Endothelial cell of umbilical vein (primary cell): ENCODE data around the gene SESTD1. TPM values are rescaled to one million over a fixed set of nuclear protein-coding genes. Genes with fewer than 3 reads are reported as not detected.

Experiments
- BruUV-seq: library from RNA; stranded (reverse); fragments of 400-500 nt; replicated peaks from 2 replicates; lab custom pipeline; 2021; lab: Mats Ljungman, UMichigan
- CTCF ChIA-PET: fragments of 300-600, 350-600 bp; sonication (Branson Sonifier 250); formaldehyde crosslinking; loops from one replicate; lab custom pipeline; 2021; ENCODE audit warnings: antibody characterized with exemption, inconsistent platforms; lab: Charles Lee
- POLR2A ChIA-PET: fragments of 300-600, 350-600 bp; sonication (Branson Sonifier 250); formaldehyde crosslinking; loops from one replicate; lab custom pipeline; 2021; ENCODE audit warnings: antibody characterized with exemption, inconsistent platforms; lab: Charles Lee
- DNase-seq: peaks from one replicate; pipeline ENCODE4 v3.0.0-alpha.2; 2011; ENCODE audit warnings: low read depth, low spot score
- FAIRE-seq: peaks from 2 replicates; lab custom pipeline; 2011; peaks lifted over from hg19 to GRCh38; lab: Jason Lieb, UNC
- H2AFZ ChIP-seq: 2 replicates; pipeline ENCODE4 v1.6.0; 2012; ENCODE audit warnings: low read depth, low read length, control low read depth, inconsistent platforms
- H3K27ac ChIP-seq: 2 replicates; pipeline ENCODE4 v1.5.1; 2011; ENCODE audit warnings: low read depth, mild to moderate bottlenecking, control low read depth, low read length, moderate library complexity; ENCODE audit not compliant: insufficient read depth
- H3K27me3 ChIP-seq, 2 experiments: 2 replicates each; pipeline versions ENCODE4 v1.6.0 to v1.6.1; 2011; ENCODE audit warnings: low read length in 2 of 2, mixed read lengths in 1 of 2; ENCODE audit not compliant: control insufficient read depth in 2 of 2, insufficient read depth in 2 of 2
- H3K36me3 ChIP-seq, 2 experiments: 2 replicates in 1 of 2; 3 replicates in 1 of 2; pipeline ENCODE4 v1.5.1; 2011; ENCODE audit warnings: low read length in 2 of 2, mild to moderate bottlenecking in 1 of 2, moderate library complexity in 1 of 2; ENCODE audit not compliant: control insufficient read depth in 2 of 2, insufficient read depth in 2 of 2; ENCODE audit errors: extremely low read depth in 1 of 2
- H3K4me1 ChIP-seq: 3 replicates; pipeline ENCODE4 v1.5.1; 2011; ENCODE audit warnings: mild to moderate bottlenecking, low read length; ENCODE audit not compliant: control insufficient read depth, insufficient read depth; ENCODE audit errors: extremely low read depth
- H3K4me2 ChIP-seq: 2 replicates; pipeline ENCODE4 v1.6.1; 2011; ENCODE audit warnings: low read length, control low read depth, mixed read lengths; ENCODE audit not compliant: insufficient read depth
- H3K4me3 ChIP-seq, 3 experiments: fragments of 200-600 bp in 1 of 3; sonication (generic), shearing (Covaris generic) in 1 of 3; replicated peaks in 1 of 3; 2 replicates each; pipeline ENCODE4 v1.5.1; 2011 to 2016; ENCODE audit warnings: control low read depth in 3 of 3, low read length in 3 of 3, mild to moderate bottlenecking in 2 of 3, inconsistent platforms in 1 of 3, low read depth in 1 of 3, moderate library complexity in 1 of 3; ENCODE audit not compliant: insufficient read depth in 1 of 3
- H3K79me2 ChIP-seq: 2 replicates; pipeline ENCODE4 v1.6.0; 2012; ENCODE audit warnings: low read length, inconsistent platforms; ENCODE audit not compliant: control insufficient read depth, insufficient read depth
- H3K9ac ChIP-seq: replicated peaks from 2 replicates; pipeline ENCODE3; 2011; ENCODE audit warnings: low read length, control low read depth; ENCODE audit not compliant: insufficient read depth; ENCODE audit errors: extremely low read depth
- H3K9me1 ChIP-seq: replicated peaks from 3 replicates; pipeline ENCODE4 v1.6.0; 2011; ENCODE audit warnings: mild to moderate bottlenecking, low read length; ENCODE audit not compliant: control insufficient read depth, insufficient read depth; ENCODE audit errors: extremely low read depth
- H3K9me3 ChIP-seq: replicated peaks from 2 replicates; pipeline ENCODE4 v1.5.1; 2012; ENCODE audit warnings: low read length, inconsistent platforms; ENCODE audit not compliant: control insufficient read depth, insufficient read depth
- H4K20me1 ChIP-seq: replicated peaks from 2 replicates; pipeline ENCODE3; 2011; ENCODE audit warnings: mild to moderate bottlenecking, low read length; ENCODE audit not compliant: control insufficient read depth, insufficient read depth; ENCODE audit errors: extremely low read depth
- EZH2 ChIP-seq: IDR thresholded peaks from 2 replicates; pipeline ENCODE4 v1.6.1; 2012; ENCODE audit warnings: borderline replicate concordance, low read depth, mild to moderate bottlenecking, moderate library complexity, low read length, inconsistent platforms; ENCODE audit not compliant: severe bottlenecking
- FOS ChIP-seq: IDR thresholded peaks from 2 replicates; pipeline ENCODE4 v1.6.1; 2011; ENCODE audit warnings: mild to moderate bottlenecking, low read length, moderate library complexity, borderline replicate concordance; ENCODE audit not compliant: insufficient read depth
- GATA2 ChIP-seq: IDR thresholded peaks from 2 replicates; pipeline ENCODE4 v1.7.0; 2011; ENCODE audit warnings: low read depth, mild to moderate bottlenecking, moderate library complexity, mixed read lengths, low read length; ENCODE audit not compliant: insufficient read length, insufficient read depth
- JUN ChIP-seq: IDR thresholded peaks from 2 replicates; pipeline ENCODE4 v1.6.1; 2011; ENCODE audit warnings: borderline replicate concordance, low read depth; ENCODE audit not compliant: insufficient read length, insufficient read depth
- MYC ChIP-seq: IDR thresholded peaks from one replicate; pipeline ENCODE4 v1.6.1; 2011; ENCODE audit warnings: mild to moderate bottlenecking, low read depth, low read length
- POLR2A ChIP-seq: IDR thresholded peaks from 2 replicates; pipeline ENCODE4 v1.6.1; 2012; ENCODE audit warnings: low read depth, mild to moderate bottlenecking, control low read depth, low read length
- POLR2AphosphoS5 ChIP-seq: IDR thresholded peaks from 2 replicates; pipeline ENCODE4 v1.6.1; 2012; ENCODE audit warnings: low read depth, mild to moderate bottlenecking, control low read depth, low read length, moderate library complexity; ENCODE audit not compliant: insufficient read depth
- dilution Hi-C: fragments of 300-500 bp; cut with MboI; formaldehyde crosslinking; loops from one replicate; pipeline ENCODE4 v1.15.0; 2019; ENCODE audit warnings: low sequenced_read_pairs; ENCODE audit not compliant: extremely low pct_ligation_motif_present
- intact Hi-C: fragments of 100-400 bp; cut with micrococcal nuclease; formaldehyde crosslinking; loops from one replicate; pipeline ENCODE4 v1.10.0; 2022
- polyA plus RNA-seq, 4 experiments: library from polyadenylated mRNA; depleted of rRNA in 3 of 4; stranded (reverse) in 3 of 4; unstranded in 1 of 4; fragments of >200 nt; gene quantifications; 2 replicates each; pipeline versions ENCODE4 v1.2.1 to v1.2.3, GENCODE V29; 2011 to 2012; ENCODE audit warnings: missing spikeins in 1 of 4
- total RNA-seq: library from RNA; stranded (reverse); gene quantifications from 2 replicates; pipeline ENCODE4 v1.2.3, GENCODE V29; 2021
- TF ChIP-seq, protein P1 (sequence below): IDR thresholded peaks from 2 replicates; pipeline ENCODE4 v1.6.1; 2011; ENCODE audit not compliant: insufficient read depth, insufficient read length
- TF ChIP-seq, protein P2 (sequence below), 2 donors: IDR thresholded peaks; 1 replicate in 1 of 2; 2 replicates in 1 of 2; pipeline ENCODE4 v1.5.1; 2011; ENCODE audit warnings: low read length in 2 of 2, mild to moderate bottlenecking in 2 of 2, moderate library complexity in 2 of 2, control low read depth in 1 of 2, inconsistent platforms in 1 of 2, low read depth in 1 of 2; ENCODE audit not compliant: insufficient read depth in 1 of 2; ENCODE audit errors: extremely low read depth in 1 of 2

The SESTD1 gene
- total and polyA plus RNA-seq, 2 donors (not counting 3 experiments of a cell fraction or from before 2014, with no cell fraction given), result 9.8 to 72.4 TPM

DNA sequence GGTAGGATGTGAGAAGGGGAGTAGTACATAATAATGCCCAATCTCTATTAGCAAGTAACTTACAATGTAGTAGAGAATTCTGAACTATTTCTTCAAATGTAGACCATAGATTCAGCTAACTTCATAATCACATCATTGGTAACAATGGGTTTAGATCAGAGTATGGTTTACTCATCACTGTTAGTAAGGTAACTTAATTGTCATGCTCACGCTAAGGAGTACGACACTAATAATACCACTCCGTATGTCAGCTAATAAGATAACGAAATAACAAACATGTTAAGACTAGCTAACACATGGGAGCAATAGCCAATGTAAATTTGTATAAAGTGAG is 158.3 kb downstream of the SESTD1 start:
- H3K4me2 ChIP-seq, result no peak overlapping the region
- BruUV-seq, result TSS peak; percentile 25
- no peaks in the 10 kb centered on the region for H3K9me3 ChIP-seq
- H3K79me2 ChIP-seq, result no peaks in the 10 kb centered on the region
- H3K9me1 ChIP-seq, result no peaks in the 10 kb centered on the region
- H2AFZ ChIP-seq, result no peak overlapping the region
- POLR2A ChIA-PET, result interaction anchor here (0.6 to 1.0 kb wide), 2 partner anchors 10 to 283 kb away, joined by 3 read pairs; no protein-coding TSS in a partner anchor
- no peak for FAIRE-seq
- H4K20me1 ChIP-seq, result no peaks in the 10 kb centered on the region
- H3K9ac ChIP-seq, result no peak overlapping the region
- H3K27me3 ChIP-seq, result no peaks in the 10 kb centered on the region
- TF ChIP-seq EZH2 (no peak), FOS (no peak), POLR2A (no peak), MYC (no peak), GATA2 (no peak), POLR2AphosphoS5 (no peak), JUN (no peak)
- TF ChIP-seq, protein P1, sequence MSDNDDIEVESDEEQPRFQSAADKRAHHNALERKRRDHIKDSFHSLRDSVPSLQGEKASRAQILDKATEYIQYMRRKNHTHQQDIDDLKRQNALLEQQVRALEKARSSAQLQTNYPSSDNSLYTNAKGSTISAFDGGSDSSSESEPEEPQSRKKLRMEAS, result no peak
- TF ChIP-seq, protein P2, sequence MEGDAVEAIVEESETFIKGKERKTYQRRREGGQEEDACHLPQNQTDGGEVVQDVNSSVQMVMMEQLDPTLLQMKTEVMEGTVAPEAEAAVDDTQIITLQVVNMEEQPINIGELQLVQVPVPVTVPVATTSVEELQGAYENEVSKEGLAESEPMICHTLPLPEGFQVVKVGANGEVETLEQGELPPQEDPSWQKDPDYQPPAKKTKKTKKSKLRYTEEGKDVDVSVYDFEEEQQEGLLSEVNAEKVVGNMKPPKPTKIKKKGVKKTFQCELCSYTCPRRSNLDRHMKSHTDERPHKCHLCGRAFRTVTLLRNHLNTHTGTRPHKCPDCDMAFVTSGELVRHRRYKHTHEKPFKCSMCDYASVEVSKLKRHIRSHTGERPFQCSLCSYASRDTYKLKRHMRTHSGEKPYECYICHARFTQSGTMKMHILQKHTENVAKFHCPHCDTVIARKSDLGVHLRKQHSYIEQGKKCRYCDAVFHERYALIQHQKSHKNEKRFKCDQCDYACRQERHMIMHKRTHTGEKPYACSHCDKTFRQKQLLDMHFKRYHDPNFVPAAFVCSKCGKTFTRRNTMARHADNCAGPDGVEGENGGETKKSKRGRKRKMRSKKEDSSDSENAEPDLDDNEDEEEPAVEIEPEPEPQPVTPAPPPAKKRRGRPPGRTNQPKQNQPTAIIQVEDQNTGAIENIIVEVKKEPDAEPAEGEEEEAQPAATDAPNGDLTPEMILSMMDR (IDR thresholded peaks at IDR 0.05; ENCODE audit: extremely low read depth in 1 of 2, insufficient read depth in 1 of 2, low read depth in 1 of 2, low read length in 2 of 2), result no peak
- dilution Hi-C loops, result no loop called here
- H3K4me1 ChIP-seq, result peaks cover 25% of the 10 kb centered on the region
- H3K36me3 ChIP-seq, result peaks cover 0 to 2% of the 10 kb centered on the region in 2 experiments
- no peak overlapping the region for H3K4me3 ChIP-seq
- DNase-seq, result no peak
- peak overlapping the region; percentile 27 for H3K27ac ChIP-seq
- CTCF ChIA-PET, result interaction anchor here (0.8 to 2.0 kb wide), 7 partner anchors 23 to 310 kb away, joined by 3 to 24 read pairs (median 3); no protein-coding TSS in a partner anchor
- intact Hi-C loops, result loop anchor here (1.0 to 5.0 kb wide), 3 partner anchors 158 to 994 kb away; partner anchors contain the start of genes RBM45 and SESTD1
